ENCODE measurements around the gene GDPD4.

Gene GDPD4

DNA sequence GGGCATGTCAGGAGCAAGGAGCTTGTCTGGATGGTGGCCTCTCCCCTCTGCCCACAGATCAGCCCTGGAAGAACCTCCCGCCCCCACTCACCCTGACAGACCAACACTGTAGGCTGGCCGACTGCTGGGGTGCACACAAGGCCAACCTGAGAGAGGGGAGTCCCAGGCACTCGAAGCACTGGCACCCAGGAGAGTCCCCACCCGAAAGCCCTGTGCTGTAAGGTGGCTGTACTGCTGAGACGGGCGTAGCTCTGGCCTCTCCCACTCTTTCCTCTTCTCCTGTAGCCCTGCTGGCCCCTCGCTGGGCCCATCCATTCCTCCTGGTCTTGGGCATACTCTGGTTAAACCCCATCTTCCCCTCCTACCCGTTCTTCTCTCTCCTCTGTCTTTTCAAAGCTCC, 133.7 kb downstream of the GDPD4 start:
- no peak overlapping the region for H3K4me3 ChIP-seq (ENCODE audit: low read depth, low read length)
- H3K9me3 ChIP-seq (ENCODE audit: control insufficient read depth, insufficient read depth, low read depth, low read length), result no peaks in the 10 kb centered on the region
- ChIA-PET CTCF (interaction anchor here (0.6 to 1.4 kb wide), 3 partner anchors 22 to 76 kb away, joined by 3 to 4 read pairs (median 4); no protein-coding TSS in a partner anchor), POLR2A (no interaction called here)
- no peaks in the 10 kb centered on the region for H3K36me3 ChIP-seq (ENCODE audit: control insufficient read depth in 2 of 2, insufficient read depth in 1 of 2, low read length in 2 of 2)
- TF ChIP-seq ZNF221 (tag by site-specific recombination; IDR thresholded peaks at IDR 0.05; ENCODE audit: borderline replicate concordance) (no peak), ZSCAN30 (tag by site-specific recombination; IDR thresholded peaks at IDR 0.05) (no peak), ZNF311 (tag by site-specific recombination; IDR thresholded peaks at IDR 0.05; ENCODE audit: borderline replicate concordance) (no peak), ZNF660 (tag by site-specific recombination; IDR thresholded peaks at IDR 0.05) (no peak), SCRT1 (tag by site-specific recombination; IDR thresholded peaks at IDR 0.05; ENCODE audit: borderline replicate concordance) (no peak)
- TF ChIP-seq, protein P1, sequence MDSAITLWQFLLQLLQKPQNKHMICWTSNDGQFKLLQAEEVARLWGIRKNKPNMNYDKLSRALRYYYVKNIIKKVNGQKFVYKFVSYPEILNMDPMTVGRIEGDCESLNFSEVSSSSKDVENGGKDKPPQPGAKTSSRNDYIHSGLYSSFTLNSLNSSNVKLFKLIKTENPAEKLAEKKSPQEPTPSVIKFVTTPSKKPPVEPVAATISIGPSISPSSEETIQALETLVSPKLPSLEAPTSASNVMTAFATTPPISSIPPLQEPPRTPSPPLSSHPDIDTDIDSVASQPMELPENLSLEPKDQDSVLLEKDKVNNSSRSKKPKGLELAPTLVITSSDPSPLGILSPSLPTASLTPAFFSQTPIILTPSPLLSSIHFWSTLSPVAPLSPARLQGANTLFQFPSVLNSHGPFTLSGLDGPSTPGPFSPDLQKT (IDR thresholded peaks at IDR 0.05; ENCODE audit: borderline replicate concordance, low read depth, low read length), result no peak
- TF ChIP-seq, protein P2, sequence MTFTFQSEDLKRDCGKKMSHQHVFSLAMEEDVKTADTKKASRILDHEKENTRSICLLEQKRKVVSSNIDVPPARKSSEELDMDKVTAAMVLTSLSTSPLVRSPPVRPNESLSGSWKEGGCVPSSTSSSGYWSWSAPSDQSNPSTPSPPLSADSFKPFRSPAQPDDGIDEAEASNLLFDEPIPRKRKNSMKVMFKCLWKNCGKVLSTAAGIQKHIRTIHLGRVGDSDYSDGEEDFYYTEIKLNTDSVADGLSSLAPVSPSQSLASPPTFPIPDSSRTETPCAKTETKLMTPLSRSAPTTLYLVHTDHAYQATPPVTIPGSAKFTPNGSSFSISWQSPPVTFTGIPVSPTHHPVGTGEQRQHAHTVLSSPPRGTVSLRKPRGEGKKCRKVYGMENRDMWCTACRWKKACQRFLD (tag by site-specific recombination; IDR thresholded peaks at IDR 0.05), result no peak
- no peak overlapping the region for H3K27ac ChIP-seq (ENCODE audit: extremely low read depth, low read depth, low read length)
- H3K4me1 ChIP-seq (ENCODE audit: control insufficient read depth, insufficient read depth, low read length), result no peaks in the 10 kb centered on the region

DNA sequence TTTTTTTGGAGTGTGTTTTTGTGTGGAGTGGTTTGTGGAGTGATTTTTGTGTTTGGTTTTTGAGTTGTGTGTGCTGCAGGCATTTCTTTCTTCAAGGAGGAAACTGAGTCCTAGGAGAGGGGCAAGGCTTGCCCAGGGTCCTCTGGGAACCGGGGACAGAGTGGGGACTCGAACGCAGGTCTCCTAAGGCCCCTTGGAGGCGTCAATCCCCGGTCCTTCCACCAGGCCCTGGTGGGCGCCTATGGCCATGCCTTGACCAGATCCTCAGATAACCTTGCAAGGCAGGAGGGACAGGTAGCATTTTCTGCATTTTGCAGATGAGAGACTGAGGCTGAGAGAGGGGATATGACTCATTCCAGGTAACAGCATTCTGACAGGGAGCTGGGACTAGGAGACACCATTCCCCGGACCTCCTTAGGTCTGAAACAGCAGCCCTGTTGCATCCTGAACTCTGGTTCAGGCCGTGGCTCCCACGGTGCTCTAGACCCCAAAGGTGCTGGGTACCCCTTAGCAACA, 134.3 kb downstream of the GDPD4 start:
- Histone ChIP-seq H3K4me3 (ENCODE audit: low read depth, low read length) (no peak overlapping the region), H3K27ac (ENCODE audit: extremely low read depth, low read depth, low read length) (no peak overlapping the region), H3K9me3 (ENCODE audit: control insufficient read depth, insufficient read depth, low read depth, low read length) (no peaks in the 10 kb centered on the region), H3K4me1 (ENCODE audit: control insufficient read depth, insufficient read depth, low read length) (no peaks in the 10 kb centered on the region), H3K36me3 (ENCODE audit: control insufficient read depth in 2 of 2, insufficient read depth in 1 of 2, low read length in 2 of 2) (no peaks in the 10 kb centered on the region)
- TF ChIP-seq ZNF114 (tag by site-specific recombination; IDR thresholded peaks at IDR 0.05), result no peak
- TF ChIP-seq ZNF335 (tag by site-specific recombination; conservative IDR thresholded peaks at IDR 0.05), result no peak
- TF ChIP-seq, protein P3, sequence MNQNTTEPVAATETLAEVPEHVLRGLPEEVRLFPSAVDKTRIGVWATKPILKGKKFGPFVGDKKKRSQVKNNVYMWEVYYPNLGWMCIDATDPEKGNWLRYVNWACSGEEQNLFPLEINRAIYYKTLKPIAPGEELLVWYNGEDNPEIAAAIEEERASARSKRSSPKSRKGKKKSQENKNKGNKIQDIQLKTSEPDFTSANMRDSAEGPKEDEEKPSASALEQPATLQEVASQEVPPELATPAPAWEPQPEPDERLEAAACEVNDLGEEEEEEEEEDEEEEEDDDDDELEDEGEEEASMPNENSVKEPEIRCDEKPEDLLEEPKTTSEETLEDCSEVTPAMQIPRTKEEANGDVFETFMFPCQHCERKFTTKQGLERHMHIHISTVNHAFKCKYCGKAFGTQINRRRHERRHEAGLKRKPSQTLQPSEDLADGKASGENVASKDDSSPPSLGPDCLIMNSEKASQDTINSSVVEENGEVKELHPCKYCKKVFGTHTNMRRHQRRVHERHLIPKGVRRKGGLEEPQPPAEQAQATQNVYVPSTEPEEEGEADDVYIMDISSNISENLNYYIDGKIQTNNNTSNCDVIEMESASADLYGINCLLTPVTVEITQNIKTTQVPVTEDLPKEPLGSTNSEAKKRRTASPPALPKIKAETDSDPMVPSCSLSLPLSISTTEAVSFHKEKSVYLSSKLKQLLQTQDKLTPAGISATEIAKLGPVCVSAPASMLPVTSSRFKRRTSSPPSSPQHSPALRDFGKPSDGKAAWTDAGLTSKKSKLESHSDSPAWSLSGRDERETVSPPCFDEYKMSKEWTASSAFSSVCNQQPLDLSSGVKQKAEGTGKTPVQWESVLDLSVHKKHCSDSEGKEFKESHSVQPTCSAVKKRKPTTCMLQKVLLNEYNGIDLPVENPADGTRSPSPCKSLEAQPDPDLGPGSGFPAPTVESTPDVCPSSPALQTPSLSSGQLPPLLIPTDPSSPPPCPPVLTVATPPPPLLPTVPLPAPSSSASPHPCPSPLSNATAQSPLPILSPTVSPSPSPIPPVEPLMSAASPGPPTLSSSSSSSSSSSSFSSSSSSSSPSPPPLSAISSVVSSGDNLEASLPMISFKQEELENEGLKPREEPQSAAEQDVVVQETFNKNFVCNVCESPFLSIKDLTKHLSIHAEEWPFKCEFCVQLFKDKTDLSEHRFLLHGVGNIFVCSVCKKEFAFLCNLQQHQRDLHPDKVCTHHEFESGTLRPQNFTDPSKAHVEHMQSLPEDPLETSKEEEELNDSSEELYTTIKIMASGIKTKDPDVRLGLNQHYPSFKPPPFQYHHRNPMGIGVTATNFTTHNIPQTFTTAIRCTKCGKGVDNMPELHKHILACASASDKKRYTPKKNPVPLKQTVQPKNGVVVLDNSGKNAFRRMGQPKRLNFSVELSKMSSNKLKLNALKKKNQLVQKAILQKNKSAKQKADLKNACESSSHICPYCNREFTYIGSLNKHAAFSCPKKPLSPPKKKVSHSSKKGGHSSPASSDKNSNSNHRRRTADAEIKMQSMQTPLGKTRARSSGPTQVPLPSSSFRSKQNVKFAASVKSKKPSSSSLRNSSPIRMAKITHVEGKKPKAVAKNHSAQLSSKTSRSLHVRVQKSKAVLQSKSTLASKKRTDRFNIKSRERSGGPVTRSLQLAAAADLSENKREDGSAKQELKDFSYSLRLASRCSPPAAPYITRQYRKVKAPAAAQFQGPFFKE (tag by site-specific recombination; IDR thresholded peaks at IDR 0.05; ENCODE audit: borderline replicate concordance), result no peak
- TF ChIP-seq ZNF555 (tag by site-specific recombination; conservative IDR thresholded peaks at IDR 0.05), result no peak
- no peak for TF ChIP-seq ZNF600 (tag by site-specific recombination; IDR thresholded peaks at IDR 0.05)
- no peak for TF ChIP-seq ZNF404 (tag by site-specific recombination; IDR thresholded peaks at IDR 0.05)
- CTCF ChIA-PET, result interaction anchor here (0.6 to 2.7 kb wide), 5 partner anchors 19 to 125 kb away, joined by 3 to 12 read pairs (median 4); no protein-coding TSS in a partner anchor
- POLR2A ChIA-PET, result no interaction called here

Measured in HEK293 (cell line).